GM18526 (cell line): Measurements from ENCODE around the gene CLEC4M.

ENCODE experiments used
- POLR2A ChIP-seq: IDR thresholded peaks from 3 replicates; pipeline ENCODE4 v1.6.1; 2011; ENCODE audit not compliant: insufficient read length; ENCODE audit errors: extremely low read depth

CLEC4M gene

DNA sequence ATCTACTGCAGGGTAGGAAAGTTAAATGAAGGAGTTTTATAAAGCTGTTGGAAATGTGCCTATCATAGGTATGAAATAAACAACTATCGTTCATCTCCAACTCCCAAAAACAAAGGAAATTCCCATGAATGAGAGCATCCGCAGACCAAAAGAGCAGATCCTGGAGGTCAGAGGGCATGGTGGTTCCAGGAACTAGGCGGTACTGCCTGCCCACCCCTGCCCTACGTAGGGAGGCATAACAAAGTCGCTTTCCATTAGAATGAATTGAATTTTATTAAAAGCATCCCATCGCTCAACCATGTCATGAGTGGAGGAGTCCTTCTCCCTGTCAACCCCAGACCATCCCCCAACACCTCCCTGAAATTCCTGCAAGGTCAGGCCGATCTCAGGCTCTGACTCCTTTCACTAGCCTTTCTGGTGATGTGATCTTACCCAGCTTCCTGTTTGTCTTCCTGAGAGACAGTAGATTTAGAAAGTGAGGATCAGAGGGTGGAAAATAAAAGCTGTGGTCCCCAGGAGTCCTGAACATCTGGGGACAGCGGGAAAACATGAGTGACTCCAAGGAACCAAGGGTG is at the start of gene CLEC4M:
Gene CLEC4M, plus strand, starts transcription at position 525 of the 575 bp plus-strand sequence. Its CDS starts 24 bp downstream, at position 549.
- no peak for TF ChIP-seq POLR2A

GRCh38 chr19:7715671-7716070 is 47.4 kb upstream of the CLEC4M start:
- TF ChIP-seq POLR2A = no peak

GRCh38 chr19:7716762-7717161 is 46.3 kb upstream of the CLEC4M start:
- TF ChIP-seq POLR2A = no peak

DNA sequence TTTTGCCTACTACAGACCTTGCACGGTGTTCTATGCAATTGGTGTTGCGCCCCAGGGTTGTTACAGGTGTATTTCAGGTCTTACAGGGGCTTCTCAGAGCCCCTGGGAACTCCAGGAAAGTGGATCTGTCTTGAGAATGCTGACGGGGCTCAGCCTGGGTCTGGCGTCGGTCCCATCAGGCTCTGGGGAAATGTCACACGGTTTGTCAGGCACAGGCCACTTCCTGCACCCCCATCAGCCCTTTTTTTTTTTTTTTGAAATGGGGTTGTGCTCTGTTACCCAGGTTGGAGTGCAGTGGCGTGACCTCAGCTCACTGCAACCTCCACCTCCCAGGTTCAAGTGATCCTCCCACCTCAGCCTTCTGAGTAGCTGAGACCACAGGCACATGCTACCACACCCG is 44.4 kb upstream of the CLEC4M start:
- TF ChIP-seq POLR2A = no peak

DNA sequence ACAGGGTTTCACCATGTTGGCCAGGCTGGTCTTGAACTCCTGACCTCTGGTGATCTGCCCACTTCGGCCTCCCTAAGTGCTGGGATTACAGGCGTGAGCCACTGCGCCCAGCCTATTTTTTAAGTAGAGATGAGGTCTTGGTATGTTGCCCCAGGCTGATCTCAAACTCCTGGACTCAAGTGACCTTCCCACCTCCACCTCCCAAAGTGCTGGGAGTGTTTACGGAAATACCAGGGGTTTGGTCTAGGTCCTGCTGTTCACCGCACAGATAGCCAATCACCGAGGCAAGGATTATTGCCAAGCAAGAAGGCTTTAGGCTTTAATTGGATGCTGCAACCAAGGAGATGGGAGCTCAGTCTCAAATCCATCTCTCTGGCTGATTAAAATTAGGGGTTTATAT is 42.7 kb upstream of the CLEC4M start:
- no peak for TF ChIP-seq POLR2A

DNA sequence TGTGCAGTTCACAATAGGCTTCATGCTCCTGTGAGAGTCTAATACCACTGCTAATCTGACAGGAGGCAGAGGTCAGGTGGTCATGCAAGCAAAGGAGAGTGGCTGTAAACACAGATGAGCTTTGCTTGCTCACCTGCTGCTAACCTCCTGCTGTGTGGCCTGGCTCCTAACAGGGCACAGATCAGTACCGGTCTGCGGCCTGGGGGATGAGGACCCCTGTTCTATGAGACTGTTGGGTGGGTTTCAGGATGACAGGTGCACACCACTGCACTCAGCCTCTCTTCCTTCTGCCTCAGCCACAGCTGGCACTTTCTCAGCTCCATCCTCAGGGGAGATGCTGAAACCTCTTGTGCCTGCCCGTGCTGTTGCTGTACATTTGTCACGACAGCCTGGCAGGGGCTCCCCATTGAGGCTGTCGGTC is 40.8 kb upstream of the CLEC4M start:
- no peak for TF ChIP-seq POLR2A

GRCh38 chr19:7725791-7726190 is 37.3 kb upstream of the CLEC4M start:
- TF ChIP-seq POLR2A = no peak

DNA sequence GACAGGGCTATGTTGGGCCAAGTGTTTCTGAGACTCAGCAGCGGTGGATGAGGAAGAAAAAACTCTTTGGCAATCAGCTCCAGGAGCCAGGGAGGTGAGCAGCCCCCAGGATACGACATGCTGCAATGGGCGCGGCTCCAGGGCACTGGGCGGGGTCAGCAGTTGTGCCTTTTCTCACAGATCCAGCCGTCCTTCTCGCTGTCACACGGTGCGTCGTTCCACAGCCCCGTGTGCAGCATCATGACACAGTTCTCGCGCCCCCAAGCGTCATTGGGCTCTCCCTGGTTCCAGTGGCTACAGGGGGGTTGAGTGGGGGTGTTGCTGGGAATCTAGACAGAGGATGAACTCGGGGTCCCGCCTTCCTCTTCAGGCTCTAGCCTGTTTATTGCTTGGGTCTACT is 33.8 kb upstream of the CLEC4M start:
- no peak for TF ChIP-seq POLR2A

GRCh38 chr19:7729831-7730285 is 33.2 kb upstream of the CLEC4M start:
- no peak for TF ChIP-seq POLR2A

DNA sequence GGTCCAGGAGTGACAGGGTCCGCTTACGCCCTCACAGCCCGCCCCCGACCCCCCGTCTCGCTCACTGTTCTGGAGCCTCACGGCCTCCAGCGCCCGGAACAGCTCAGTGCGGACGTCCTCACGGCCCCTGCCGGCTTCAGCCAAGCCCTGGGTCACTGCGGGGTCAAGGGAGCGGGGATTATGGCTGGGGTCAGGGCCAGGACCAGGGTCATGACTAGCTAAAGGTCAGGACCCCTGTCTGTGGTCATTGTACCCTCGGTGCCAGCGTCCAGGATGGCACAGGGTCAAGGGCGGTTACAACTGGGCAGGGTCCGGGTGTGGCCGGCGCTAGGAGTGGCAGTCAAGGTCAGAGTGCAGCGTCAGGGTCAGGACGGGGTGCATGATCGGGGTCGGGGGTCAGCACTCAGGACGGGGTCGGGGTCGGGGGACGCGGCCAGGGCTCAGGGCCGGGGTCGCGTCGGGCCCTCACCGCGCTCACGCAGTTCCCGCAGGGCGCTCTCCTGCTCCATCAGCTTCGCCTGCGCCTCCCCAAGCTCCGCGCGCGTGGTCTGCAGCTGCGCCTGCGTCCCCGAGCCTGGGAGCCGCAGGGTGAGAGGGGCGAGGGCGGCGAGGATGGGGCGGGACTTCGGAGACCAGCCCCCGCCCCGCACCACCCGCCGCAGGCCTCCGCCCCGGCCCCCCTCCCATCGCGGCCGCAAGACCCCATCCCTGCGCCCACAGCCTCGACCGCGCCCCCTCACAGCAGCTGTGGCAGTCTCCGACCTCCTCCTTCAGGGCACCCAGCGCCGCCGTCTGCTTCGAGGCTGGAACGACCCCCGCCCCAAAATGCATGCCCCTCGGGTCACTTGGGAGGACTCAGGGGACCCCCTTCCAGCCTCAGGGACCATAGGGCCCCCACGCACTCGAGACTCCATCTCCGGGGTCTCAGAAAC is 32.5 kb upstream of the CLEC4M start:
- no peak for TF ChIP-seq POLR2A

GRCh38 chr19:7731218-7731595 is 31.8 kb upstream of the CLEC4M start:
- TF ChIP-seq POLR2A = no peak

GRCh38 chr19:7731615-7732014 is 31.4 kb upstream of the CLEC4M start:
- no peak for TF ChIP-seq POLR2A

GRCh38 chr19:7732045-7732444 is 31.0 kb upstream of the CLEC4M start, which contains the start of gene CLEC4G:
TSS of gene CLEC4G (minus strand) at chr19:7732110. CDS start at chr19:7732102, 8 bp downstream.
- TF ChIP-seq POLR2A = no peak

GRCh38 chr19:7733376-7733775 is 29.7 kb upstream of the CLEC4M start:
- TF ChIP-seq POLR2A = no peak

- TF ChIP-seq POLR2A = no peak
Measured at GRCh38 chr19:7734220-7735203, 28.5 kb upstream of the CLEC4M start.
